Mononuclear cell (primary cell): ENCODE measurements around the gene SLC10A3. TPM values are rescaled to one million over a fixed set of nuclear protein-coding genes. Genes with fewer than 3 reads are reported as not detected.
"Not testable (repeated sequence)": the region's sequence is repeated elsewhere in the genome, so short reads cannot be mapped to it uniquely, and the experiment has no call there.

Experiments
- H3K27me3 ChIP-seq: 2 replicates; pipeline ENCODE4 v1.6.0; 2011; ENCODE audit warnings: low read length, control low read depth; ENCODE audit not compliant: insufficient read depth
- H3K4me1 ChIP-seq: 2 replicates; pipeline ENCODE4 v1.5.1; 2011; ENCODE audit warnings: mild to moderate bottlenecking, low read length, control low read depth; ENCODE audit not compliant: insufficient read depth
- H3K4me3 ChIP-seq: 2 replicates; pipeline ENCODE4 v1.5.1; 2011; ENCODE audit warnings: mild to moderate bottlenecking, low read length, moderate library complexity
- H3K9me3 ChIP-seq: 2 replicates; pipeline ENCODE4 v1.5.1; 2011; ENCODE audit warnings: low read depth, mild to moderate bottlenecking, control low read depth, low read length
- total RNA-seq: library from RNA; depleted of rRNA; stranded (reverse); fragments of >200 nt; gene quantifications from one replicate; pipeline ENCODE4 v1.2.3, GENCODE V29; 2012

Gene SLC10A3
- total RNA-seq, 1 donor: 15.0 TPM

DNA sequence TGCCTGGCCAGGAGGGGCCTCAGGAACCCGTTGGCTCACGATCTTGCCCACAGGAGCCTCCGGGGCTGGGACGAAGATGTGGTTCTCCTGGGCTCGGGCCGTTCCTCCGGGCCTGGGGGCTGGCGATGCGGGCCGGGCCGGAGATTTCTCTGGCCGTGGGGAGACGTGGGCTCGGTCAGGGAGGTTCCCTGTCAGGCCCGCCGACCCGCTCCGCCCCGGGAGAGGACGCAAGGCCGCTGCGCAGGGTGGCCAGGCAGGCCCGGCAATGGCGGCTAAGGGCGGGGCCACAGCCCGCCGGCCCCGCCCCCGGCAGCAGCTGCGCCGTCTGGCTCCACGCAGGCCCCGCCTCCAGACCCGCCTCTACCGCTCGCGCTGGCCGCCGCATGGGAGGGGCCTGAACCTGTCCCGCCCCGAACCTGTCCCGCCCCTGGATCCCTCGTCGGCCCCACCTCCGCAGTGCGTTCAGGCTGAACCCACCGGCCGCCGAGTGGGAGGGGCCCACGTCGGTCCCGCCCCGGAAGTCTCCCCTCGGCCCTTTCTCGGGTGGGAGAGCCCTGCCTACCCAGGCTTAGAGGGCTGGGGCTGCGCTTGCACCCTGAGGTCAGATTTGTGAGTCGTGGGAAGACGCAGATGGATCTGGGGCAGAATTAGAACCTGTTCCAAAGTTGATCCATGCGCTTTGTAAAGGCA lies 25.7 kb upstream of the SLC10A3 start, which contains the start of gene FAM3A:
TSS of gene FAM3A (minus strand) at position 267 of the 690 bp plus-strand sequence. CDS start 460 bp downstream, outside the sequence.
- H3K4me1 ChIP-seq: peaks cover 15% of the 10 kb centered on the region
- no peaks in the 10 kb centered on the region for H3K27me3 ChIP-seq
- H3K9me3 ChIP-seq: no peaks in the 10 kb centered on the region
- peak within 1 kb of the TSS; percentile 58 for H3K4me3 ChIP-seq

- Histone ChIP-seq H3K4me1 (peaks cover 15% of the 10 kb centered on the region), H3K4me3 (peak overlapping the region; percentile 58), H3K27me3 (no peaks in the 10 kb centered on the region), H3K9me3 (no peaks in the 10 kb centered on the region)
Measured at GRCh38 chrX:154515090-154515965, 24.9 kb upstream of the SLC10A3 start.

DNA sequence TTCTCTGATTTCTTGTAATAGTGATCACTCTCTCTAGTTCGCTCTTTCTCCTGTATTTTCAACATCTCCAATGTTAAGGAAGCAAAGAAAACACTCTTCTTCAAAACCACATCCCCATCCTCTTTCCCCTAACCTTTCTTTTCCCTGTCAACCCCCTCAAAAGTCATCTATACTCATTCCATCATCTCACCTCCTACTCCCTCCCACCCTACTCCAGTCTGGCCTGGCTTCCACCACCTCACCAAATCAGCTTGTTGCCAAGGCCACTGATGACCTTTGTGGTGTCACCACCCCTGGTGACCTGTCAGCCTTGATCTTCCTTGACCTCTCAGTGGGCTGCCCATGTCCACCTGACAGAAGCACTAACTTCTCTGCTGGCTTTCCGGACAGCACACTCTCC lies 23.3 kb upstream of the SLC10A3 start:
- Histone ChIP-seq H3K4me3 (no peak overlapping the region), H3K27me3 (no peaks in the 10 kb centered on the region), H3K4me1 (peaks cover 15% of the 10 kb centered on the region), H3K9me3 (no peaks in the 10 kb centered on the region)

- H3K27me3 ChIP-seq: no peaks in the 10 kb centered on the region
- H3K9me3 ChIP-seq: no peaks in the 10 kb centered on the region
- peaks cover 15% of the 10 kb centered on the region for H3K4me1 ChIP-seq
- H3K4me3 ChIP-seq: no peak overlapping the region
Measured at GRCh38 chrX:154512879-154513553, 22.6 kb upstream of the SLC10A3 start.

GRCh38 chrX:154511761-154512160 lies 21.3 kb upstream of the SLC10A3 start:
- Histone ChIP-seq H3K27me3 (no peaks in the 10 kb centered on the region), H3K9me3 (no peaks in the 10 kb centered on the region), H3K4me3 (no peak overlapping the region), H3K4me1 (peaks cover 12% of the 10 kb centered on the region)

GRCh38 chrX:154509455-154509854 lies 19.0 kb upstream of the SLC10A3 start:
- Histone ChIP-seq H3K4me3 (no peak overlapping the region), H3K27me3 (no peaks in the 10 kb centered on the region), H3K9me3 (no peaks in the 10 kb centered on the region), H3K4me1 (no peaks in the 10 kb centered on the region)

- Histone ChIP-seq H3K9me3 (no peaks in the 10 kb centered on the region), H3K4me1 (no peaks in the 10 kb centered on the region), H3K4me3 (no peak overlapping the region), H3K27me3 (no peaks in the 10 kb centered on the region)
Measured at GRCh38 chrX:154508384-154508745, 17.9 kb upstream of the SLC10A3 start.

DNA sequence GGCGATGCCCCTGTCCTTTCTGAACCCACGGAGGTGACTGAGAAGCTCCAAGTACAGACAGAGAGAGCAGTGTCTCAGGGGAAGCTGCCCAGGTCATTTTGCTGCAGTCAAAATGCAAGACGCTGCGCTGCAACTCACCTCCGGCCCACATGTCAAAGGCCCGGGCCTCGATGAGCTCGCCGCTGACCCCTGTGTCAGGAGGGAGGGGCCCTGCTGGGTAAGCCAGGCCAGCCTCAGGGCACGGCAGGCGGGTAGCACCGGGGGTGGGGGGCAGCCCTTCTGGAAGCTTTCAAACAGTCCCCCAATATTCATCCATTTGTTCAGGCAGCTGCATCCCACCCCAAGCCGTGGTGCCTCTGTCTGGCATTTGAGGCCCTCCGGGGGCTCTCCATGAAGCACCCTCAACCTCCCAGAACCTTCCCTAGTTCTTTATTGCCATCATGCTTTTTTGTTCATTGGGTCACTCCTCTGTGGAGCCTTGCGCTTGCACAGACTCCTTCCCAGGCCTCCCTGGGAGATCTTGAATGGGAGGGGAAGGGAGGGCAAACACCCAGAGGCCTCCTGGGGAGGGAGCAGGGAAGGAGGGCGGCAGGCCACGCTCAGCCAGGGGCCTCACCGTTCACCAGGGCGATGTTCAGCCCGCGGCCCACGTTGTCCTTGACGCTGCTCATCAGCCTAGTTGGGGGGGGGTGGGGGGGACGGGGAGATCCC lies 17.4 kb upstream of the SLC10A3 start:
- H3K4me3 ChIP-seq: no peak overlapping the region
- H3K27me3 ChIP-seq: no peaks in the 10 kb centered on the region
- H3K4me1 ChIP-seq: no peaks in the 10 kb centered on the region
- no peaks in the 10 kb centered on the region for H3K9me3 ChIP-seq

DNA sequence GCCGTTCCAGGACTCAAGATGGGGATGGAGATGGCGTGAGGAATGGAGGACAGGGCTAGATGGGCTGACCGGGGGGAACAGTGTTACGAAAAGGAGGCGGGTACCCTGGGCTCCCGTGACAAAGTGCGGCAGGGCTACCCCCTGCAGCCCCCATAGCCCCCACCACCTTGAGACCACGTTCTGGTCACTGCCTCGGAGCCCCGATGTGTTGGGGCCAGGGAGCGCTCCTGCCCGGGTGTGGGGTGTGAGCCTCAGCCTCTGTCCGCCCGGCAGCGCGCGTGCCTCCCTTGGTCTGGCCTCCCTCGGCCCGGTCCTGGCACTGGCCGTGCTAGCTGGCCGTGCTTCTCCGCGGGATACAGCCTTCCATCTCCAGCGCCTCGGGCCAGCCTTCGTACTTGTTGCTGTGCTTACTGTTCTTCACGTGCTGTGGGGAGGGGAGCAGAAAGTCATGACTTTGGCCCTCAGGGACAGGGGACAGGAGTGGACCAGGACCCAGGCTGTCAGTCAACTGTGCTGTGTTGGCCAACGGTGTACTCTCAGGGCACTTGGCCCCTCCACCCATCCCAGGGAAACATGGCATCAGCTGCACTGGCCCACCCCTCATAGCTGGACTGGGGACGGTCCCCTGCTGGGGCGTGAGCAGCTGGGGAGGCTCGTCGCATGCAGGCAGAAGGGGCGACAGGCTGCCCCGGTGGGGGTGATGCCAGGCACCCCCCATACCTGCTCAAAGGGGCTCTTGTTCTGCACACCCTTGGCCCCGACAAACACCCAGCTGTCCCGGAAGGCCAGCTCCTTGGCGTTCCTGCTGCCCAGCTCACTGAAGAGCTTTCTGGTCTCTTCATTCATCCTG lies 16.3 kb upstream of the SLC10A3 start:
- H3K9me3 ChIP-seq: no peaks in the 10 kb centered on the region
- no peak overlapping the region for H3K4me3 ChIP-seq
- no peaks in the 10 kb centered on the region for H3K27me3 ChIP-seq
- H3K4me1 ChIP-seq: no peaks in the 10 kb centered on the region

DNA sequence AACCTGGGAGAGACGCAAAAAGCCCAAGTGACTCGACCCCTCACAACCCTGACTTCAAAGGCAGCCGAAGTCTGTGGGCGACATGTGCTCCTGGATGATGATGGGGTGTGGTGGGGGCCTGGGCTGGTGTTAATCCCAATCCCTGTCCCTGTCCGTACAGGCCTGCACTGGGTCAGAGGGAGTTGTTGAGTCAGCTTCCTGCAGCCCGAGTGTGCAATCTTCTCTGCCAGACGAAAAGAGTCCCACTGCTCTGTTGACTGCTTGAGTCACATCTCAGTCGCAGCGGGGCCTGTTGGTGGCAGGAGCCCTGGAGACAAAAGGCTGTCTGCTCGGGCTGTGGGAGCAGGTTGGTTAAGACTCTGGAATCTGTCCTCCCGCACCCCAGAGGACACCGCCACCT lies 15.3 kb upstream of the SLC10A3 start:
- H3K4me3 ChIP-seq: no peak overlapping the region
- no peaks in the 10 kb centered on the region for H3K27me3 ChIP-seq
- H3K4me1 ChIP-seq: no peaks in the 10 kb centered on the region
- no peaks in the 10 kb centered on the region for H3K9me3 ChIP-seq

- Histone ChIP-seq H3K27me3 (no peaks in the 10 kb centered on the region), H3K4me3 (no peak overlapping the region), H3K9me3 (no peaks in the 10 kb centered on the region), H3K4me1 (no peaks in the 10 kb centered on the region)
Measured at GRCh38 chrX:154502989-154503388, 12.6 kb upstream of the SLC10A3 start.

DNA sequence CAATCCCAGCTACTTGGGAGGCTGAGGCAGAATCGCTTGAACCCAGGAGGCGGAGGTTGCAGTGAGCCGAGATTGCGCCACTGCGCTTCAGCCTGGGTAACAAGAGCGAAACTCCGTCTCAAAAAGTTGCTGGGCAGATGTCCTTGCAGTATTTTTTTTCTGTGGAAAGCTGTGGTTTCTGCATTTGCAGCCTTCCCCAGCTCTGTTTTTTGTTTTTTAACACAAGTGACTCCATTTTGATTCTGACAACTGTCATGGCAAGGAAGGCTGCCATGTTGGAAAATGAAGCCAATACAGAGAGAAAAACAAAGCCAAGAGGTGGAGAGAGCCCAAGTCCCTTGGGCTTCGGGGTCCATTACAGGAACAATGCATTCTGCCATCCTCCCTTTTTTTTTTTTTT lies 11.7 kb upstream of the SLC10A3 start:
- no peaks in the 10 kb centered on the region for H3K27me3 ChIP-seq
- H3K4me3 ChIP-seq: no peak overlapping the region
- no peaks in the 10 kb centered on the region for H3K4me1 ChIP-seq
- H3K9me3 ChIP-seq: no peaks in the 10 kb centered on the region

- not testable (repeated sequence) for H3K4me3 ChIP-seq, H3K9me3 ChIP-seq, H3K4me1 ChIP-seq, H3K27me3 ChIP-seq
Measured at GRCh38 chrX:154501423-154501822, 11.0 kb upstream of the SLC10A3 start.

DNA sequence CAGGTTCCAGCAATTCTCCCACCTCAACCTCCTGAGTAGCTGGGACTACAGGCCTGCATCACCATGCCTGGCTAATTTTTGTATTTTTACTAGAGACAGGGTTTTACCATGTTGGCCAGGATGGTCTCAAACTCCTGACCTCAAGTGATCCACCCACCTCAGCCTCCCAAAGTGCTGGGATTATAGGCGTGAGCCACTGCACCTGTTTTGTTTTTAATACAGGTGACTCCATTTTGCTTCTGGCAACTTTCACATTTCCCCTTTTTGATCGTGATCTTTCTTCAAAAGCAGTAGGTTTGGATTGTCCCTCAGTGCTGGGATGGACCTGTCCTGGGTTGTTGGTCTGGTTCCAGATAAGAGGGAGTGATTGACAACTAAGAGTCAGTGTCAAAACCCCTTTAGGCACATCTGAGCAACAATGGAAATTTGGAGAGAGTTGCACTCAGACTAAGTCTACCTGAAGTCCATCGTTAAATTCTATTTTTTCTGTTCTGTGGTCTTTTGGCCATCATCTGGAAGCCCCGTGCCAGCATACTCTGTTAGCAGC lies 6.2 kb upstream of the SLC10A3 start:
- H3K9me3 ChIP-seq, H3K4me3 ChIP-seq, H3K27me3 ChIP-seq, H3K4me1 ChIP-seq: not testable (repeated sequence)
